ENCODE data around the gene OSBPL5. TPM values are rescaled to one million over a fixed set of nuclear protein-coding genes. Genes with fewer than 3 reads are reported as not detected.

The OSBPL5 gene
- total RNA-seq, 4 donors from 2014 or later, result 43.4 to 75.2 (median 56.8) TPM

DNA sequence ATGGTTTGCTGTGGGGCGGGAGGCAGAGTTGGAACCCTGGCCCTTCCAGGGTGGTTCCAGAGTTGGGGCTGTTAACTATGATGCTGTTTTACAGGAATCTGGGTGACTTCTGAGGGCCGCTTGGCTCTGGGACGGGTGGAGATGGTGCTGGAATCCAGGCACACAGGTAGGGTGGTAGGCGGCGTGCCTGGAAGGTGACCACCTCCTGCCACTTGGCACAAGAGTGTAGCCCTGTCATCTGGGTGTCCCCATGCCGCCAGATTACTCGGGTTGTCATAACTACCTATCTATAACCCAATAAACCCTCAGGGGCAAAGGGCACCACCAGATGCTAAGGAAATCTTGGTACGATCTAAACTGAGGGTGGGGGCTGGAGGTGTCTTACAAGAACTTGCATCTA lies 109.2 kb downstream of the OSBPL5 start:
- no peaks in the 10 kb centered on the region for H3K9me3 ChIP-seq
- TF ChIP-seq EP300 (IDR thresholded peaks at IDR 0.05), result no peak
- TF ChIP-seq POLR2A (IDR thresholded peaks at IDR 0.05), result no peak
- TF ChIP-seq CTCF (IDR thresholded peaks at IDR 0.05), result no peak
- no peak for TF ChIP-seq POLR2AphosphoS5 (IDR thresholded peaks at IDR 0.05)
- H3K27ac ChIP-seq, result no peak overlapping the region
- H3K27me3 ChIP-seq, result no peaks in the 10 kb centered on the region
- peaks cover 6% of the 10 kb centered on the region for H3K36me3 ChIP-seq
- WGBS, result 78% methylated on average over 8 of the region's 8 CpGs
- DNase-seq (ENCODE audit: low spot score in 2 of 2), result peak in 1 of 2 donors; percentile 68
- H3K4me3 ChIP-seq, result peak overlapping the region; percentile 86
- H3K4me1 ChIP-seq, result peaks cover 42% of the 10 kb centered on the region

- Histone ChIP-seq H3K27ac (no peak overlapping the region), H3K9me3 (no peaks in the 10 kb centered on the region), H3K27me3 (no peaks in the 10 kb centered on the region), H3K36me3 (peaks cover 8% of the 10 kb centered on the region), H3K4me3 (no peak overlapping the region), H3K4me1 (peaks cover 55% of the 10 kb centered on the region)
- DNase-seq (ENCODE audit: low spot score in 2 of 2), result no peak
- 85% methylated on average over 11 of the region's 11 CpGs for WGBS
- TF ChIP-seq POLR2AphosphoS5 (IDR thresholded peaks at IDR 0.05), result no peak
- no peak for TF ChIP-seq POLR2A (IDR thresholded peaks at IDR 0.05)
- no peak for TF ChIP-seq CTCF (IDR thresholded peaks at IDR 0.05)
- TF ChIP-seq EP300 (IDR thresholded peaks at IDR 0.05), result no peak
These were observed 112.5 kb downstream of the OSBPL5 start for GRCh38 chr11:3052567-3052966.

DNA sequence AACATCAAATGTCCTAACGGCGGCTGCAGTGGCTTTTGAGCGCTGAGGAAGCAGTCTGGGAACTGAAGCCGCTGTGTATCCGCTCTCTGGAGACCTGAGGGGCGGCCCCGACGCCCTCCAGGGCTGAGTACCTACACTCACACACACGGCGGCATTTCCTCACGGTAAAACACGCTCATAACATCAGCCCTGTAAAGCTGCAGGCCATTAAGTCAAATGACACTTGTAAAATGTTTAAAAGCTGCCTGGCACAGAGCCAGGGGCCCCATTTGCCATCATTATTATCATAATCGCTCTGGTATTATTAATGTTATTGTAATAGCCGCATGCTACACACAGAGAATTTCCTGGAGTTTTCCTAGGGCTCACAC lies 113.0 kb downstream of the OSBPL5 start:
- Histone ChIP-seq H3K27ac (no peak overlapping the region), H3K4me3 (no peak overlapping the region), H3K27me3 (no peaks in the 10 kb centered on the region), H3K4me1 (peaks cover 53% of the 10 kb centered on the region), H3K9me3 (no peaks in the 10 kb centered on the region), H3K36me3 (peaks cover 12% of the 10 kb centered on the region)
- no peak for DNase-seq (ENCODE audit: low spot score in 2 of 2)
- TF ChIP-seq POLR2AphosphoS5 (IDR thresholded peaks at IDR 0.05), result no peak
- no peak for TF ChIP-seq CTCF (IDR thresholded peaks at IDR 0.05)
- no peak for TF ChIP-seq EP300 (IDR thresholded peaks at IDR 0.05)
- TF ChIP-seq POLR2A (IDR thresholded peaks at IDR 0.05), result no peak
- WGBS, result 67% methylated on average over 14 of the region's 14 CpGs

DNA sequence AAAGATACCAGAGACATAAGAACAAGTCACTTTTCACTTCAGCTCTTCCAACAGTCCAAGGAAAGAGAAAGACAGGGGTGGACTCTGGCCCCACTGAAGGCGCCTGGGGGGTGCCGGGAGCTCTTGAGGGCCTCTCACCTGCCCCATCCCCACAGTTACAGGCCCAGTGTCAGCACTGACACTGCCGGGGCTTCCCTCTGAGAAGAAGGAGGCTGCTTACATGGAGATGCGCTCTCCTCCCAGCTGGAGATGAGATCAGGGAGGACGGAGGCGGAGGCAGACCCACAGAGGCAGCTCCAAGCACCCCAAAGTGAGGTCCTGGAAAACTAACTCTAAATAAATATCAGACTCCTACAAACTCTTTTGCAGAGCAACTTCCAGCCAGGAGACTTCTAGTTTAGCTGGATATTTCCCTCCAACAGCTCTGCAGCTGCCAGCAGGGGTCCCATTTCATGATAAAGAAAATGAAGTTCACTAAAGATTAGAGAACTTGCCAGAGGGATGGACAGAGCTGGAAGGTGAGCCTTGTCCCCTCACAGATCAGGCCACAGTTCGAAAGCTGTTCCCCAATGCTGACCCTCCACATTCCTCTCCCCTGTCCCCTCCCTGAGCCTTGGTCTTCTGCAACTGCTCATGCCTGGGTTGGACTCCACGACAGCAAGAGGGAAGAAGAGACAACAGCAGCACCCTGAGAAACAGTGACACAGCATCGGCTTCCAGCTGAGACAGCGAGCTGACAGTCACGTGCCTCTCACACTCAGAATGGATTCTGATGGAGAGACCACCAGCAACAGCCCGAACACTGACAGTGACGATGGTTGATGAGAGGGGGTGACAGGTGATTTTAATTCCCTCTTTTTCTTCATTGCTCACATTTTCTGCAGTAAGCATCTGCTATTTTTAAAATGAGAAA lies 113.7 kb downstream of the OSBPL5 start:
- DNase-seq (ENCODE audit: low spot score in 2 of 2), result no peak
- Histone ChIP-seq H3K36me3 (peaks cover 12% of the 10 kb centered on the region), H3K27ac (no peak overlapping the region), H3K9me3 (no peaks in the 10 kb centered on the region), H3K4me1 (peaks cover 50% of the 10 kb centered on the region), H3K27me3 (no peaks in the 10 kb centered on the region), H3K4me3 (no peak overlapping the region)
- TF ChIP-seq EP300 (IDR thresholded peaks at IDR 0.05), result no peak
- TF ChIP-seq POLR2A (IDR thresholded peaks at IDR 0.05), result no peak
- 85% methylated on average over 13 of the region's 13 CpGs for WGBS

DNA sequence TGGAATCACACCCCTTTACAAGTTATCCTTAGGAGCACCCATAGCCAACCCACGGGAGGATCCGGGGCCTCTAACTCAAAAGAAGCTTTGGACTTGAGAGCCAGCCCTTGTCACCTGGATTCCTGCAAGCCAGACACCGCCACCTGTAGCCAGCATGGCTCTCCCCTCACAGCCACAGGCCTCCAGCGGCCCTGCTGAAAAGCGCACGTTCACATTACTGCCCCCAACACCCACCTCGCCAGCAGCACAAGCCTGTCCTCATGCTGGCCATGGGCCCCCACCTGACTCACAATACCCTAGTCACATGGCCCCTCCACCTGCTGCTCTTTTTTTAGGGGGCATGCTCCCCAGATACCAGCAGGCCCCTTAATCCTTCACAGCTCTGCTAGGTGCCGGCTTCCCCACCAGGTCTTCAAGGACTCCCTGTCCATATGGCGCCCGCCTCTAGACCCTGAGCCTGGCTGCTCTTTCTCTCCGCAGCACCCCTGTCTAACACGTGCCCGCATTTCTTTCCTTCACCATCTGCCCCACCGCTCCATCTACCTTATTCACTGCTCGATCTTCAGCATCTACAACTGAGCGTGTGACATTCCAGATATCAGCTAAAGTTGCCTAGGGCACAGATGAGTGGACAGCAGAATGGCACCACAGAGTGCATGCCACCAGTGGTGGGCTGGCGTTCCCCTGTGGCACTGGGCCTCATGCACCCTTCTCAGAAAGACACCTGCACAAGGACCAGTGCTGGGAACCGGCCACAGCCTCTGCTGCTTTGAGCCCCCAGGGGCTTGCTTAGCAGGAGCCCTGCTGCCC lies 114.5 kb downstream of the OSBPL5 start:
- TF ChIP-seq POLR2A (IDR thresholded peaks at IDR 0.05), result no peak
- no peak for TF ChIP-seq POLR2AphosphoS5 (IDR thresholded peaks at IDR 0.05)
- TF ChIP-seq CTCF (IDR thresholded peaks at IDR 0.05), result no peak
- TF ChIP-seq EP300 (IDR thresholded peaks at IDR 0.05), result no peak
- 93% methylated on average over 18 of the region's 18 CpGs for whole genome bisulfite sequencing
- Histone ChIP-seq H3K9me3 (no peaks in the 10 kb centered on the region), H3K4me3 (no peak overlapping the region), H3K36me3 (peaks cover 16% of the 10 kb centered on the region), H3K4me1 (peaks cover 41% of the 10 kb centered on the region), H3K27me3 (no peaks in the 10 kb centered on the region), H3K27ac (peak overlapping the region; percentile 30)
- peak in 1 of 2 donors; percentile 61 for DNase-seq (ENCODE audit: low spot score in 2 of 2)
